ENCODE data around the gene ZBTB42. TPM values are rescaled to one million over a fixed set of nuclear protein-coding genes. Genes with fewer than 3 reads are reported as not detected.

Gene ZBTB42
- total RNA-seq, 1 experiment from 2014 or later = 1.0 TPM

- Mint-ChIP-seq H3K4me1 (ENCODE audit: insufficient read depth, unreplicated experiment) (peaks cover 2% of the 10 kb centered on the region), H3K36me3 (ENCODE audit: insufficient read depth, unreplicated experiment) (no peaks in the 10 kb centered on the region), H3K4me3 (ENCODE audit: unreplicated experiment) (peak overlapping the region; percentile 53), H3K9me3 (ENCODE audit: unreplicated experiment) (no peaks in the 10 kb centered on the region), H3K27me3 (ENCODE audit: insufficient read depth, unreplicated experiment) (no peaks in the 10 kb centered on the region), H3K27ac (ENCODE audit: low read depth, unreplicated experiment) (no peak overlapping the region)
- CTCF ChIA-PET = interaction anchor here (0.7 kb wide), 1 partner anchor 27 kb away, joined by 4 read pairs; no protein-coding TSS in a partner anchor
- no peak for TF ChIP-seq CTCF (IDR thresholded peaks at IDR 0.05; ENCODE audit: unreplicated experiment)
- POLR2A ChIA-PET = interaction anchor here (0.9 to 1.4 kb wide), 2 partner anchors 46 to 502 kb away, joined by 3 to 6 read pairs; partner anchors contain the start of genes BRF1 and SIVA1
- DNase-seq (ENCODE audit: unreplicated experiment) = no peak
- intact Hi-C loops (cut with micrococcal nuclease) = no loop called here
- no TSS peak for BruUV-seq (replicated peaks)
Observed at GRCh38 chr14:104799244-104800014, 1.5 kb upstream of the ZBTB42 start.

DNA sequence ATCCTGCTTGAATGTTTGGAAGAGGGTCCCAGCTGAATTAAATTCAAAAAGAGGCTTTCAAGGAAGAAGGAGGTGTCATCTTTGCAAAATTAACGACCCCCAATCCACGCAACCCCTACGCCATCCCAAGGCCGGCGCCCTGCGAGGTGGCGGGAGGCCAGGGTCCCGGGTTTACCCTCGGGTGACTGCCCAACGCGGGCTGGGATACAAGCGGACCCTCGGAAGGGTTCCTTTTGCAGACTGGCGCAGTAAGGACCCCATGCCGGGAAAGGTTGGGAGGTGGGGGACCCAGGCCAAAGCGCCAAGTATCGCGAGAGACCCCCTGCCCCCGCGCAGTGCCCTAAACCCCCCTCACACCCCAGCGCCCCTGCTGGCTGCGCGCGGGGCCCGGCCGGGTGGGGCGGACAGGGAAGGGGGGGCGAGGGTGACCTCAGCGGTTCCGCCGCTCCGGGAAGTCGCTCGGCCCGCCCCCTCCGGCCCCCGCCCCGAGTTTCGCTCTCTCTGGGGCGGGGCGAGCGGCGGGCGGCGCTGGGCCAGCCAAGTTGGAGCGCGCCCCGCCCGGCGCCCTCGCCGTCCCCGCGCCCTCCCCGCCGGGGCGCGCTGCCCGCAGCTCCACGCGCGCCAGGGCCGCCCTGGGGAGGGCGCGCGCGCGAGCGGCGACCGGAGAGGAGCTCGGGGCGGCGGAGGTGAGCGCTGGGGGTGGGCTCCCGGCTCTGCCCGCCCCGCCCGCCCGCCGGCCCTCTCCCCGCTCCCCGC is 708 bp upstream of the ZBTB42 start:
- H3K27ac Mint-ChIP-seq (ENCODE audit: low read depth, unreplicated experiment) = no peak overlapping the region
- H3K36me3 Mint-ChIP-seq (ENCODE audit: insufficient read depth, unreplicated experiment) = no peaks in the 10 kb centered on the region
- ChIA-PET CTCF (interaction anchor here (0.5 to 0.6 kb wide), 2 partner anchors 632 to 648 kb away, joined by 3 read pairs; no protein-coding TSS in a partner anchor), POLR2A (interaction anchor here (0.7 to 1.6 kb wide), 10 partner anchors 8 to 501 kb away, joined by 3 to 7 read pairs (median 4); partner anchors contain the start of genes BRF1, CEP170B and SIVA1)
- TF ChIP-seq CTCF (IDR thresholded peaks at IDR 0.05; ENCODE audit: unreplicated experiment) = no peak
- peak; percentile 50 for DNase-seq (ENCODE audit: unreplicated experiment)
- BruUV-seq (replicated peaks) = no TSS peak
- no peaks in the 10 kb centered on the region for H3K9me3 Mint-ChIP-seq (ENCODE audit: unreplicated experiment)
- no peaks in the 10 kb centered on the region for H3K4me1 Mint-ChIP-seq (ENCODE audit: insufficient read depth, unreplicated experiment)
- H3K4me3 Mint-ChIP-seq (ENCODE audit: unreplicated experiment) = peak overlapping the region; percentile 76
- H3K27me3 Mint-ChIP-seq (ENCODE audit: insufficient read depth, unreplicated experiment) = no peaks in the 10 kb centered on the region
- intact Hi-C loops (cut with micrococcal nuclease) = no loop called here

DNA sequence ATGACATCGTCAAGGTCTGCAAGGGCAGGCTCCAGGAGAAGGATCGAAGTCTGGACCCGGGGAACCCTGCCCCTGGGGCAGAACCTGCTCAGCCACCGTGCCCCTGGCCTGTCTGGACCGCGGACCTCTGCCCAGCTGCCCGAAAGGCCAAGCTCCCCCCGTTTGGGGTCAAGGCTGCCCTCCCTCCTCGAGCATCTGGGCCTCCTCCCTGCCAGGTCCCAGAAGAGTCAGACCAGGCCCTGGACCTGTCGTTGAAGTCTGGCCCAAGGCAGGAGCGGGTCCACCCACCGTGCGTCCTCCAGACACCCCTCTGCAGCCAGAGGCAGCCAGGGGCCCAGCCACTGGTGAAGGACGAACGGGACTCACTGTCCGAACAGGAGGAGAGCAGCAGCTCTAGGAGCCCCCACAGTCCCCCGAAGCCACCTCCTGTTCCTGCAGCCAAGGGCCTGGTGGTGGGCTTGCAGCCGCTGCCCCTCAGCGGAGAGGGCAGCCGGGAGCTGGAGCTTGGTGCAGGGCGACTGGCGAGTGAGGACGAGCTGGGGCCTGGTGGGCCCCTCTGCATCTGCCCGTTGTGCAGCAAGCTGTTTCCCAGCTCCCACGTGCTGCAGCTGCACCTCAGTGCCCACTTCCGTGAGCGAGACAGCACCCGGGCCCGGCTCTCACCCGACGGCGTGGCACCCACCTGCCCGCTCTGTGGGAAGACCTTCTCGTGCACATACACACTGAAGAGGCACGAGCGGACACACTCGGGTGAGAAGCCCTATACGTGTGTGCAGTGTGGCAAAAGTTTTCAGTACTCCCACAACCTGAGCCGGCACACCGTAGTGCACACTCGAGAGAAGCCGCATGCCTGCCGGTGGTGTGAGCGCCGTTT is 856 bp downstream of the ZBTB42 start:
- CTCF ChIA-PET = interaction anchor here (0.7 to 1.0 kb wide), 2 partner anchors 30 to 114 kb away, joined by 3 read pairs; no protein-coding TSS in a partner anchor
- no TSS peak for BruUV-seq (replicated peaks)
- Mint-ChIP-seq H3K27me3 (ENCODE audit: insufficient read depth, unreplicated experiment) (no peaks in the 10 kb centered on the region), H3K9me3 (ENCODE audit: unreplicated experiment) (peaks cover 6% of the 10 kb centered on the region), H3K4me1 (ENCODE audit: insufficient read depth, unreplicated experiment) (no peaks in the 10 kb centered on the region), H3K4me3 (ENCODE audit: unreplicated experiment) (peak overlapping the region; percentile 76), H3K36me3 (ENCODE audit: insufficient read depth, unreplicated experiment) (no peaks in the 10 kb centered on the region), H3K27ac (ENCODE audit: low read depth, unreplicated experiment) (peak overlapping the region; percentile 35)
- intact Hi-C loops (cut with micrococcal nuclease) = no loop called here
- DNase-seq (ENCODE audit: unreplicated experiment) = no peak
- POLR2A ChIA-PET = interaction anchor here (0.7 to 1.6 kb wide), 7 partner anchors 9 to 170 kb away, joined by 3 to 7 read pairs (median 4); partner anchors contain the start of gene CEP170B
- TF ChIP-seq CTCF (IDR thresholded peaks at IDR 0.05; ENCODE audit: unreplicated experiment) = no peak

All from MCF 10A (cell line).